GM18517 (cell line): Measurements from ENCODE around the gene WIZ.
"Not testable (repeated sequence)": the region's sequence is repeated elsewhere in the genome, so short reads cannot be mapped to it uniquely, and the experiment has no call there.

Source experiments
- ATAC-seq: cut with Tn5 transposase; IDR thresholded peaks from one replicate; pipeline ENCODE4 v1.9.1; 2021; ENCODE audit warnings: mild to moderate bottlenecking, moderate library complexity; ENCODE audit not compliant: unreplicated experiment

WIZ gene

DNA sequence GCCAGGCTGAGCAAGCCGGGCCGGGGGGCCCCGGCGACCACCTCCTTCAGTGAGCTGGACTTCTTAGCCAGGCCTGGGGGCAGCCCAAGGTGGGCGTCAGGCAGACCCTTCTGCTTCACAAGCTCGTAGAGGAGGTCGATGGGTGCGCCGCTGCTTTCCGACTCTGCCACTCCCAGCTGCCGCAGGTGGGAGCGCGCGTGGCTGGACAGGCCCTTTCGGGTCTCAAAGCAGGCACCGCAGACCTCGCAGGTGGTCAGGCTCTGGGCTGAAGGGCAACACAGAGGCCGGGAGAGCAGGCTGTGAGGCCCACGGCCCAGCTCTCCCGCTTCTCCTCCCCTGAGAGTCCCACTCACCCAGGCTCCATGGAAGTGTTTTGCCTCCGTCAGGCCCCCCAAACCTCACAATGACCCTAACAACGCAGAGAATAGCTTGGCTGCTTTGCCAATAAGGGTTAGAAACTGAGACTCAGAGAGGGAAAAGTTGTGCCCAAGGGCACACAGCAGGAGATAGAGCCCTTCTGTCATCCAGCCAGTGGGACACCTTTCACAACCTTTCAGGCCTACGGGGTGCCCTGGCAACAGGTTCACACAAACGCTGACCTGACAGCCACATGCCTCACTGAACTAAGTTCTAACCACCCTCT lies 19.8 kb downstream of the WIZ start:
- no peak for ATAC-seq

DNA sequence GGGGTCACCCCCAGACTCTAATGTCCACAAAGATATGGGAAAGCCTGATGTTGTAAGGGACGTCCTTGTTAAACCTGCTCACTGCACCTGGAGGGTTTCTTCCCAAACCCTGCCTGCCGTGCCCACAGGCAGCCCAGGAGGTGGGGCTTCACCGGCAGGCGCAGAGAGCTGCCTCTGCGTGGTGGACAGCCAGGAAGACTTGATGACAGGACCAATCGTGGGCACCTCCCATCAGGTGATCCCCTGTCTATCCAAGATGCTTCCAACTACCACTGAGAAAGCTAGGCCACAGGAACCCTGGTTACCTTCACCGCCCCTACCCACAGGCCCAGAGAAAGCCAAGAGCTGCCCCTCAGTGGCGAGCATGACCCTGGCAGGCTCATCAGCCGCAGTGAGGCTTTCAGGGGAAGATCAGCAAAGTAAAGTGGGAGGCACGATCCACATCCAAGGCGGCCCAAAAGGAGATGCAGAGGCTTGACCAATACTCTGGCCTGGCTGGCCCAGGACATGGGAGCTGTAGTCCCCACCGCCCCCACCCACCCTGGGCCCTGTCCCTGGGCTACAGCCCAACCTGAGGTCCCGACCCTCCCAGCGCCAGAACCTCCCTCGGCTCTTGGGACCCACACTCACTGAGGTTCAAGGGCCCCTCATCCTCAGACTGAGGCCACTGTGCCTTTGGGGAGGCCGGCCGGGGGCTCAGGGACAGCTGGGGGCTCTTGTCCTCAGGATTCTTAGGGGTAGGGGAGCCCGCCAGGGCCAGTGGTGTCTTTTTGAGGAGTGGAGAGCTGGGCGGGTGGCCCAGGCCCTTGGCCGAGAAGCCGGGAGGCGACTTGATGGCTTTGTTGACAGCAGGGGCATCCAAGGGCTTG lies 20.6 kb downstream of the WIZ start:
- ATAC-seq: no peak

DNA sequence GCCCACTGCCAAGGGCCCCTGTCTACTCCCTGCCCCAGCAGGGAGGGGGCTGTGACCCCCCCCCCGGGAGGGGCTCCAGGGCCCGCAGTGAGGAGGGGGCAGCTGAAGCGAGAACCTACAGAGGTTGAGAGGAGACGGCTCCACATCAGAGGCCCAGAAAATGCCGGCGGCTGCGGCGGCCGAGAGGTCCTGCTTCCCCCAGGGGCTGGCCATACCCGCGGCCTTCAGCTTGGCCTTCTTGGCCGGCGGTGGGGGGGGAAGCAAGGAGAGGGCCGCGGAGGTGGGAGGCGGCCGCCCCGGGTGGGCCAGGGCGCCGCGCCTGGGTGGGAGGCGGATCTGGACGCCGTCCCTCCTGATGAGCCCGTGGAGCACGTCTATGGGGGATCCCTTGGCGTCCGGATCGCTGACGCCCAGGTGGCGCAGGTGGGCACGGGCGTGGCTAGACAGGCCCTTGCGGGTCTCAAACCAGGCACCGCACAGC lies 21.7 kb downstream of the WIZ start:
- ATAC-seq: no peak

DNA sequence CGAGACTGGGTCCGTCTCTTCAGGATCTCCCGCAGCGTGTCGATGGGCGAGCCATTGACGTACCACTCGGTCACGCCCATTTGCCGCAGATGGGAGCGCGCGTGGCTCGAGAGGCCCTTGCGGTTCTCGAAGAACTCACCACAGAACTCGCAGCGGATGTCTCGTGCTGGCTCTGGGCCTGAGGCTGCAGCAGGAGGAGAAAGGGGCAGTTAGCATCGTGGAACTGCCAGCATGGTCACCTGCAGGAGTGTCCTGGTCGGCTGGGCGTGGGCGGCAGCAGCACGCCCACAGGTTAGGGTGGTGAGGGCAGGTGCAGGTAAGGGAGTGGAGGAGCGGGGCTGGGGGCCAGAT lies 22.4 kb downstream of the WIZ start:
- ATAC-seq: no peak

DNA sequence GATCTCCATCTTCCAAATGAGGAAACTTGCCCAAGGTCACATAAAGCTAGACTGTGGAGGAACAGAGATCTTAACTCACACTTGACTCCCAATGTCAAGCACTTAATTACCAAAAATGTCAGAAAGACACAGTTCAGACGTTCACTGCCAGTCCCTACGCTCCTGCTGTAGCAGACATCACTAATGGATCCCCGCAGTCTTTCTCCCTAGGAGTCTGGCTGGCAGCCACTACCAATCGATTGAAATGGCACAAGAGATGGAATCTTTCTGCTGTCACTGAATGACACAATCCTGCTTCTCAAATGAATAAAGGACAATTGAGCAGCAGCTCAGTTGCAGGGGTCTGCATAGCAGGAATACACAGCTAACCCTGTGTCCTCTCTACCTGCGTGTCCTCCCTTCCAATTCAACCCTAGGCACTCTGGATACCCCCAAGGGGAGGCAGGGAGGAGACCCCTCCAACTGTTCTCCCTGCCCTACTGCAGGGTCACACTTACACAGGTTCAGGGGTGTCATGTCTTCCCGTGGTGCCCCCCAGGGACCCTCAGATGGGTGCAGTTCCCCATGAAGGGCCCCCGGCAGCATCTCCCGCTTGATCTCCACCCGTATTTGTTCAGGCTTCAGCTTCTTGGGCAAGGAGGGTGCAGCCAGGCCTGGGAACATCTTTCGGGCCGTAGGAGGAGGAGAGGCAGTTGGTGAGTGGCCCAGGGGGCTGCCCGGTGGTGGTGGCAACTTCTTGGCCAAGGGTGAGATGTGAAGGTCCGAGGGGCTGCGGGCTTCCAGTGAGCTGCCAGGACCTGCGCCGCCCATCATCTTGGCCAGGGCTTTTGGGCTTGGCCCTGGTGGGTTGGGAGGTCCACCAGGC lies 23.0 kb downstream of the WIZ start:
- ATAC-seq: no peak

DNA sequence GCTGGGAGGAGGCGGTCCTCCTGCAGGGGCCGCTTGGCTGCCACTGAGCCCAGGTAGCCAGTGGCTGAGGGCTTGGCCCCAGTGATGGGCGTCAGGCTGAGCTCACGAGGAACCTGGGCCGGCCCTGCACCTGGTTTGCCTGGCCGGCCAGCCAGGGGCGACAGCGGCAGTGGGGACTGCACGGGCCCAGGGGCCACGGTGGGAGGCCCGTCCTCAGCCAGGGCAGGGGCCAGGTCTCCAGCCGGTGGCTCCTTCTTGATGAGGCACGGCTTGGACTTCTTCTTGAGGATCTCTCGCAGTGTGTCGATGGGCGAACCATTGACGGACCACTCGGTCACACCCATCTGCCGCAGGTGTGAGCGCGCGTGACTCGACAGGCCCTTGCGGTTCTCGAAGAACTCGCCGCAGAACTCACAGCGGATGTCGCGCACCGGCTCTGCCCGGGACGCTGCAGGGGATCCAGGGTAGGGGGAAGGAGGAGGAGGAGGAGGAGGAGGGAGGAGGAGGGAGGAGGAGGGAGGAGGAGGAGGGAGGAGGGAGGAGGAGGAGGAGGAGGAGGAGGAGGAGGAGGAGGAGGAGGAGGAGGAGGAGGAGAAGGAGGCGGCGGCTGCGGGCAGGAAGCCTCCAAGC lies 24.3 kb downstream of the WIZ start:
- no peak for ATAC-seq

DNA sequence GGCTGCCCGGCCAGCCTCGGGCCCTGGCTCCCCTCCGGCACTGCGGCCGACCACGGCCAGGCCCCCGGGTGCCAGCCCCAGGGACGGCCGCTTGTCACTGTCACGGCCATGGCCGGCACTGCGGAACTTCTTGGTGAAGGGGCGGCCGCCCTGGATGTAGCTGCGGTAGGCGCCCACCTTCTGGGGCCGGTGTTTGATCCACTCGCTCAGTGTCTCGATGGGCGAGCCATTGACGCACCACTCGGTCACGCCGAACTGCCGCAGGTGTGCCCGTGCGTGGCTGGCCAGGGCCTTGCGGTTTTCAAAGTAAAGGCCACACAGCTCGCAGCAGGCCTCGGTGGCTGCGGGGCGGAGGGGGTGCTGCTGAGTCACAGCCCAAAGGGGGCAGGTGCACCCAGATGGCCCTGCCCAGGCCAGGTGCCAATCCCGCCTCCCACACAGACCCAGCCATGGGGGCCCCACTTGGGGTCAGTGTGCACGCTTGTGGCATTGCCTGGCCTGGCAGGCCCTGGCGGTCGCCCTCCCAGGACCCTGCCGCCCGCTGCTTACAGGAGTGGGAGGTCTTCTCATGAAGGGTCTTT lies 25.0 kb downstream of the WIZ start:
- no peak for ATAC-seq

DNA sequence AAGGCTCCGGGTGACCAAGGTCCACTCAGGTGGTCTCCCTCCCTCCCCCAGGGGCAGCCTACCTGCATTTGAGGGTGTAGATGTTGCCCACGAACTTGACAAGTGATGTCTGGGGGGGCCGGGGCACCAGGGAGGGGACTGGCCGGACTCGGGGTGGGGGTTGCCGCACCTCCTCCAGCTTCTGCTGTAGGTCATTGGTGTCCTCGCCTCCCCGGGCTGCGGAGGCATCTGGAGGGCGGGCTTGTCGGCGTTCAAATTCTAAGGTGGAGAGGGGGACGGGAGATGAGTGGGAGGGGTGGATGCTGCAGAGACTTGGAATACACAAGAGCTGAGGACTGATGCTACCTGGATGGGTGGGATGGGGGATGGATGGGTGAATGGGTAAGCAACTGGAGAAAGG lies 25.6 kb downstream of the WIZ start:
- ATAC-seq: no peak

DNA sequence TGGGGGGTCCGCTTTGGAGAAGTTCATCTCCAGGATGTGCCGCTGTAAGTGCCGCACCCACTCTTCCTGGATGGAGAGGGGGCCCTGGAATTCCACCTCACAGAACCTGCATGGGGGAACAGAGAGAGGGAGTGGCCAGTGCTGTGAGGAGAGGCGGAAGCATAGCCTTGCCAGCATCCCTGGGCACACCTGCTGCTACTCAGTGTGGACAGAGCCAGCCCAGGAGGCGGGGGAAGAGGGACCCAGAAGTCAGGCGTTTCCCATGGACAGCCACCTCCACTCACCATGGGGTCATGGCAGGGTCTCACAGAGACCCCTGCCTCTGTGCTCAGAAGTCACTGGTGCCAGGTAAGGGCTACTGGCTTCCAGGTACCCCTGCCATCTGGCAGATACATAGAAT lies 26.6 kb downstream of the WIZ start:
- ATAC-seq: no peak

DNA sequence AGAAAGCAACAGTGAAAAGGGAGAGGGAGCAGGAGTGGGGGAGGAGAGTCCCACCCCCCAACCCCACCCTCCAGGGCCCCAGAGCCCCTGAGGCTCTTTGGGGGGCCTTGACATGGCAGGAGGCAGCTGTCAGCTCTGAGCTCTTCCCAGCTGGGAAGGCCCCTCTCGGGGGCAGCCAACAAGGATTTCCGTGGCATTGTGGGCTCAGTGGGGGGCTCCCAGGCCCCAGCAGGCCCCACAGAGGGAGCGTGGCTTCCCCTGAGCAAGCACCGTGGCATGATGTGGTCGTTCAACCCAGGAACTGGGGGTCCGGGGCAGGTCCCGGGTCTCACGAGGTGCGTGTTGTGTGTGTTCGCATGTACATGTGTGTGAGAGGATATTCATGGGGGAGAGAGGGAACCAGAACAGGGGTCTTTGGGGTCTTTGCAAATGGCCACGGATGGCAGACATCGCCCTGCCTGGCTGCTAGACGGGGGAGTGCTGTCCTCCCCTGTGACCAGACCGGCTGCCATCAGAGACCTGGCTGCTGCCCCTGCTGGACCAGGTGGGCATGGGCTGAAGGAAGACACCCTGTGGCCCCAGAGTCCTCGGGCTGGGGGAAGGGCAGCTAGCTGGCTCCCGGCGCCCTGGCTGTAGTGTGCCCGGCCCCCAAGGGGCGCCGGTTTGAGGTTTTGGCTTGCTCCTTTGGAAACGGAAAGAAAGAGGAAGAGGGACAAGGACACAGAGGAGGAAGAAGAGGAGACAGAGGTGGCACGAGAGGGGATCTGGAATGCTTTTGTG lies 27.3 kb downstream of the WIZ start:
- ATAC-seq: no peak

DNA sequence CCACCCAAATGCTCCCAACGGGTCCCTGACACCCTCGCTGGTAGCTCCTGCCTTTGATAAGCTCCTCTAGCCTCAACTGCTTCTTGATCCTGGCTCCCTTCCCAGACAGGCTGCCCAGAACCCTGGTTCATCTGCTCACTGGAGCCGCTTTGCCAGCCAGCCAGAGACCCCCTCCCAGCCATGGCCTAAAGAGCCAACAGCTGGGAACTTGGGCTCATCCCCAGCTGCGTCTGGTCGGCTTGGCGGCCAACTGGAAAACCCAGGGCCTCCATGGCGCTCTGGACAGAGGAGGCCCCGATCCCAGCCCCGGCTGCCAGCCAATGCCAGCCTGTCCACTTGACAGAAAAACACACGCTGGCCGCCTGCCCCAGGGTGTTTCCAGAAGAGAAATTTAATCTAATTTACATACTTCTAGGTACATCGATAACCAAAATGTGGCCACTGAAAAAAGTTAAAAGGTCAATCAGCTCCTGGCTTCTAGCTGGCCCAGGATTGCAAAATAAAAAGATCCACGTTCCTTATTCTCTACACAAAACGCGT lies 28.0 kb downstream of the WIZ start:
- ATAC-seq: no peak

DNA sequence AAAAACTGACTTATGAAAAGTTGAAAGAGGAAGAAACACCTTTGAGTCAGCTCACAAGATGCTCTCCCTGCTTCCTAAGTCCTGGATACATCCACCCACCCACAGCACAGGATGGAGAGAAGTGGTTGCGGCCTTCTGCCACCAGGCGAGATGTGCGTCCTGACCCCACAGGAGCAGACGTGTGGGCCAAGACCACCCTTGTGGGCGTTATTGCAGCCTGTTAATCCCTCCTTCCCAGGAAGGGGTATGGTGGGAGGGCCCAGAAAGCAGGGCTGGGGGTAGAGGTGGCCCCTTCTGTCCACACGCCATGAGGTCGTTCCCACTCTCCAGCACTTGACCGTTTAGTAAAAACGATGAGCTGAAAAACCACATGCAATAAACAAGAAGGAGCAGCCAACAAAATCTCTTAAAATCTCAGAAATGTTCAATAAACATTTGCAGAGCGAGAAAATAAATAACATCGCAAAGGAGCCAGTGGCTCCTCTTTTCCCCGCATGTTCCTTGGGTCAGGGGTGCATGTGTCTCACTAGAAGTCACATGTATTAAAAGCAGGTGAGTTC lies 28.5 kb downstream of the WIZ start:
- ATAC-seq: no peak

DNA sequence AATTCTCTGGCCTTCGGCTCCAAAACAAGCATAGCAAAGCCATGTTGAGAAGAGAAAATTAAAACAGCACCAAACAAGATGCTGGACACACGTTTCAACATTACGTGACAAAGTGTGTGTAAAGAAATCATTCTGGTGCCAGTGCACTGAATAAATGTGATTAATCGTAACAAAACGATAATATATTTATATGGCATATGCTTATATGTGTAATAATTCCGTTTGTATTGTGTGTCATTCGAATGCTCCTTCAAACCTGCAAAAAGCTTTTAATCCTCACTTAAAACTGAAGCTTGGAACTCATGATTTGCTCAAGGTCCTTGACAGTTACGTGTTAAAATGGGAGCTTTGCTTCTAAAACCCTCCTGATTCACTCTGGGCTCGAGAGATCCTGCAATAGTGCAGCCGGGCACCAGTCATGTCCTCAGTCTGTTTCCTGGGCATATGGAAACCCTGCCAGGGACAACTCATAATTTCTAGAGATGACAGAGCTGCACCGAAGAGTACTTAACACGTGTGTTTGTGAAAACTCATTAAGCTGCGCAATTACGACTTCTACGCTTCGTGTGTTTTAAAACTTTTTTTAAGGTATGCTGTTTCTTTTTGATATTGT lies 30.2 kb downstream of the WIZ start:
- ATAC-seq: no peak

DNA sequence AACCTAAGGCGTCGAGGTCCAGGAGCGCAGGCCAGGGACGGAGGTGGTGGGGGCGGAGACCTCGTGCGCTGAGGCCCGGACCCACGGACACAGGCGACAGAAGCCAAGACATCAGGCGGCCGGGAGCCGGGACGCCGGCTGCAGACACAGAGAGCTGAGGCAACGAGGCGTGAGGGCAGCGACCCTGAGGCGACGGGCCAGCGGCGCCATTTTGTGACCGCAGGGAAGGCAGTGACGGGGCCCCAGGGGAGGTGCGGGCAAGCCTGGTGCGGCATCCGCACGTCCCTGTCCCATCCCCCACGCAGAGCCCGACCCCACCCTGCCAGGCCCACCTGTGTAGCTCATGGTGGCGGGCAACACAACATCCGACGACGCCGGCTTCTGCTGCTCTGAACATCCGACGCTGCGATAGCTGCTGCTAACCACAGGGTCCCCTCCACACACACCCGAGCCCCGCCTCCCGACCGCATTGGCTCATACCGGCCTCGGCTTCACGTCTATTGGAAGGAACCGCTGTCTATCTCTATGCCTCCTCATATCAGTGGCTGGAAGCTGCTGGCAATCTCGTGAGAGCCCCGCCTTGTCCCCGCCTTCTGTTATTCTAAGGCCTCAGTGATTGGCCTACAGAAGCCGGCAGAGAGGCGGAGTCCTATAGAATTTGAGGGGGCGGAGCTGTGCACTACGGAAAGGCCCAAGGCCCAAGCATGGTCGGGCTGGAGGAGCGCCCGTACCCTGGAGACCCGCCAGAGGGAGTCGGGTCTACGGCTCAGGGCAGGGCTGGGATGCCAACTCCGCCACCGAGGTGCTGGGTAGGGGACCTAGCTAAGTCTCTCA lies 31.0 kb downstream of the WIZ start, which contains the start of gene AKAP8L:
AKAP8L (minus strand) TSS at position 410 of the 834 bp plus-strand sequence; CDS start at position 345, 65 bp downstream.
- peak; percentile 97 for ATAC-seq

DNA sequence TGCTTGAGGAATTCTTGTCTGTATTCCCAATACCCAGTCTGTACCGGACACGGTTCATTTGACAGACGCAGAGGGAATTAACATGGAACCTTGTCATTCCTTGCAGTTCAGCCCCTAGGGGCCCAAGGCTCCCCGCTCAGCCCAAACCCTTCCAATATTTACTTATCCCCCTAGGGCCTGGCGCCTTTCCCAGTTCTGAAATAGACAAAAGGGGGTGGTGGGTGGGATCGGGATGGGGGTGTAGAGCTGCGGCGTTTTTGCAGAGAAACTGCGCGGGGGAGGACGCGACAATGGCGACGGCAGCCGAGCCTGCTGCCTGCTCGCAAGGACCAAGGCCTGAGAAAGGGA lies 31.6 kb downstream of the WIZ start:
- ATAC-seq: no peak

DNA sequence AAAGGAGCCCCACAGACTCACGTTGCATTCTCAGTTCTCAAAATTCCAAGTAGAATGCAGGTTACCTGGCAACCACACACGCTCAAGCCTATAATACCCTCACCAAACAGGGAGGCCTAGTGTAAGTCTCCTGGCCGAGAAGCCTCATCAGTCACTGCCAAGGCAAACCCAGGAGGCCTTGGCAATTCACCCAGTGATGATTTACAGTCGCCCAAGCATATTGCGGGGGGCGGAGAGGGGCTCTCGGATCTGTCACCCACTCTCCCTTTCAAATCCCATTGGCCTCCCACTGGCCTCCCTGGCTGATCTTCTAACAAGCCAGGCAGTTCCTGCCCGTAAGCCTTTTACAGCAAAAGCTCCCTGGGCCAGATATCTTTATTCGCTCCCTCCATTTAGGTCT lies 32.1 kb downstream of the WIZ start:
- no peak for ATAC-seq

DNA sequence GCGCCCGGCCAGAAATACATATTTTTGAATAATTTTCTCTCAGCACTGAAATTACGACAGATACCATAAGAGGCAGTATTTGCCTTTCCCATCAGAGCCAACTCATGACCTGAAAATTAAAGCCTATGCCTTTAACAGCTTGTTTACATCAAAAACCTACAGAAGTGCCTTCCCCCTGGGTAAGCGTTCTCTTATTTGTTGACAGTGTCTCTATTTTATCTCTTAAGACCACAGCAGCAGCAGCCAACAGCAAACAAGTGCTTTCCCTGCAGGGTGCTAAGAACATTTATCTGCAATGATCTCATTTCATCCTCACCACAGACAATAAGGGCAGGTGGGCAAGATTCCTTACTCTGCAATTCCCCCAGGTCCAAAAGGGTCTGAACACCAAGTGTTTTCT lies 36.9 kb downstream of the WIZ start:
- ATAC-seq: no peak

DNA sequence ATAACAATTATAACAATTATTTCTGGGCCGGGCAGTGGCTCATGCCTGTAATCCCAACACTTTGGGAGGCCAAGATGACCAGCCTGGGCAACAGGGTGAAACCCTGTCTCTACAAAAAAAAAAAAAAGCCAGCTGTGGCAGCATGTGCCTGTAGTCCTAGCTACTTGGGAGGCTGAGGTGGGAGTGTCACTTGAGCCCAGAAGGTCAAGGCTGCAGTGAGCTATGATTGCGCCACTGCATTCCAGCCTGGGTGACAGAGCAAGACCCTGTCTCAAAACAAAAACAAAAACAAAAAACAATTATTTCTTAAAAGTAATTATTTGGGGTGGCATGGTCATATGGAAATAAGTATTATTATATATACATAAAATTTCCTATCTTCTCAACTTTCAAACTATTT lies 38.4 kb downstream of the WIZ start:
- not testable (repeated sequence) for ATAC-seq
